ENCODE data around the gene CACNA1G.

Gene CACNA1G

GRCh38 chr17:50576864-50577263 lies 16.3 kb downstream of the CACNA1G start:
- no peak for TF ChIP-seq CTCF (IDR thresholded peaks at IDR 0.05; ENCODE audit: low read depth, low read length)
- TF ChIP-seq MYC (IDR thresholded peaks at IDR 0.05; ENCODE audit: low read depth, low read length), result no peak
- no peak for TF ChIP-seq MAX (IDR thresholded peaks at IDR 0.05; ENCODE audit: low read depth, low read length)
- TF ChIP-seq POLR2A (IDR thresholded peaks at IDR 0.05; ENCODE audit: extremely low read depth, insufficient read length), result no peak
- H3K4me3 ChIP-seq (ENCODE audit: low read depth, low read length), result no peak overlapping the region
- no peak for DNase-seq (ENCODE audit: low read depth)

GRCh38 chr17:50577451-50577954 lies 17.0 kb downstream of the CACNA1G start:
- DNase-seq (ENCODE audit: low read depth), result no peak
- H3K4me3 ChIP-seq (ENCODE audit: low read depth, low read length), result no peak overlapping the region
- TF ChIP-seq CTCF (IDR thresholded peaks at IDR 0.05; ENCODE audit: low read depth, low read length) (no peak), POLR2A (IDR thresholded peaks at IDR 0.05; ENCODE audit: extremely low read depth, insufficient read length) (no peak), MYC (IDR thresholded peaks at IDR 0.05; ENCODE audit: low read depth, low read length) (no peak), MAX (IDR thresholded peaks at IDR 0.05; ENCODE audit: low read depth, low read length) (no peak)

GRCh38 chr17:50578173-50578572 lies 17.7 kb downstream of the CACNA1G start:
- TF ChIP-seq CTCF (IDR thresholded peaks at IDR 0.05; ENCODE audit: low read depth, low read length) (no peak), POLR2A (IDR thresholded peaks at IDR 0.05; ENCODE audit: extremely low read depth, insufficient read length) (no peak), MYC (IDR thresholded peaks at IDR 0.05; ENCODE audit: low read depth, low read length) (no peak), MAX (IDR thresholded peaks at IDR 0.05; ENCODE audit: low read depth, low read length) (no peak)
- H3K4me3 ChIP-seq (ENCODE audit: low read depth, low read length), result no peak overlapping the region
- no peak for DNase-seq (ENCODE audit: low read depth)

GRCh38 chr17:50579399-50579798 lies 18.9 kb downstream of the CACNA1G start:
- H3K4me3 ChIP-seq (ENCODE audit: low read depth, low read length), result no peak overlapping the region
- no peak for TF ChIP-seq MYC (IDR thresholded peaks at IDR 0.05; ENCODE audit: low read depth, low read length)
- no peak for TF ChIP-seq CTCF (IDR thresholded peaks at IDR 0.05; ENCODE audit: low read depth, low read length)
- no peak for DNase-seq (ENCODE audit: low read depth)

GRCh38 chr17:50580646-50581045 lies 20.1 kb downstream of the CACNA1G start:
- H3K4me3 ChIP-seq (ENCODE audit: low read depth, low read length), result no peak overlapping the region
- DNase-seq (ENCODE audit: low read depth), result no peak
- TF ChIP-seq MAX (IDR thresholded peaks at IDR 0.05; ENCODE audit: low read depth, low read length) (no peak), CTCF (IDR thresholded peaks at IDR 0.05; ENCODE audit: low read depth, low read length) (no peak), MYC (IDR thresholded peaks at IDR 0.05; ENCODE audit: low read depth, low read length) (no peak), POLR2A (IDR thresholded peaks at IDR 0.05; ENCODE audit: extremely low read depth, insufficient read length) (no peak)

- TF ChIP-seq MAX (IDR thresholded peaks at IDR 0.05; ENCODE audit: low read depth, low read length) (no peak), POLR2A (IDR thresholded peaks at IDR 0.05; ENCODE audit: extremely low read depth, insufficient read length) (no peak), MYC (IDR thresholded peaks at IDR 0.05; ENCODE audit: low read depth, low read length) (no peak), CTCF (IDR thresholded peaks at IDR 0.05; ENCODE audit: low read depth, low read length) (no peak)
- no peak for DNase-seq (ENCODE audit: low read depth)
- H3K4me3 ChIP-seq (ENCODE audit: low read depth, low read length), result no peak overlapping the region
Measured at GRCh38 chr17:50581316-50581715, 20.8 kb downstream of the CACNA1G start.
